GM12874 (cell line): ENCODE measurements around the gene BHLHA15.

Experiments
- CTCF ChIP-seq: IDR thresholded peaks from 2 replicates; pipeline ENCODE4 v1.5.1; 2011; ENCODE audit warnings: low read depth, mild to moderate bottlenecking, control low read depth, low read length, moderate library complexity; ENCODE audit not compliant: insufficient read depth

Gene BHLHA15

GRCh38 chr7:98211221-98211675, at the start of gene BHLHA15:
Gene BHLHA15 (plus strand): TSS chr7:98211439. CDS start chr7:98212310, 871 bp downstream.
- no peak for TF ChIP-seq CTCF

GRCh38 chr7:98162758-98163157, 48.5 kb upstream of the BHLHA15 start:
- no peak for TF ChIP-seq CTCF

DNA sequence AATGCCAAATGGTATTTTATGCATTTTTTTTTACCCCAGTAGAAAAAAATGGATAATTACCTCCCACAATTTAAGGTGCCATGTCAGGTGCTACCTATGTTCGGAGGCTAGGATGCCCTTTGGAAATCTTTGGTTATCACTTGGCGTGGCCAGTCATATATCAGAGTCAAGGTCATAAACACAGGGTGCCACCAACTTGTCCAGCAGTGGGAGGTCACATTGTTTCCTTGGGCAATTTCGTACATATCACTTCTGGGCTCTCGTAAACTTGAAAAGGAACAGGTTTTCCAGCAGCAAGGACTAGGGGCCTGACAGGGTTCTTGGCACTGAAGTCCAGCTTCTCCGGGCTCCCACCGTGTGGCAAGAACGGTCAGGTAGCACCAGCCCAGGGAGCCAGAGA, 48.0 kb upstream of the BHLHA15 start:
- TF ChIP-seq CTCF: no peak

DNA sequence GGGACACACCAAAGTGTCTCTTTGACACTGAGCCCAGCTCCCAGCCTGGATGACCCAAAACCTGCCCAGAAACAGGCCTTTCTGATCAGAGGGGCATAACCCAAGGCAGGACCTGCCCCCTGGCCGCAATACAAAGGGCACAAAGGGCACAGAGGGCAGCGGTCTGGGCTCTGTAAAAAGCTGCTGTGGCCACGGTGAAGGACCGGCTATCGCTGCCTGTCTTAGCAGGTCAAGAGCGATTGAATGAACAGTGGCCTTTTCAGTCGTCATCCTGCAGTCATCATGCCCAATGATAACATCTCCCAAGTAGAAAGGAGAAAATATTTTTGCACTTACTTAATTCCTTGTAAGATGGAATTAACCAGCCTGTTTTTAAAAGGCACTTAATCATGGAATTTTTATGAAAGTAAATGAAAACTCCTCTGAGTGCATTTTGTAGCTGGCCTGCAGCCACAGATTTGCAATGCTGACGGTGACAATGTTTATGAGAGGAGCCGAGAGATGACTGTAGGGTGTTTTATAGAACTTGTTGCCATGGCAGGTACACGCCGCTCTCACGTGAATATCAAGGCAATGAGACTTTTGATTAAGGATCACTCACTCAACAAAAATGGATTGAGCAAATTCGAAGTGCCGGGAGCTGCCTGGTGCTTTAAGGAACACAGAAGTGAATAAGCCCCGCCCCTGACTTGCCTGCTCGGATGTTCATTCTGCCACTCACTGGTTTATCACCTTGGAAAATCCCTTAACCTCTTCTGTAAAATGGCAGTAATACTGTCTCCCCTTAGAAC, 47.3 kb upstream of the BHLHA15 start:
- no peak for TF ChIP-seq CTCF

DNA sequence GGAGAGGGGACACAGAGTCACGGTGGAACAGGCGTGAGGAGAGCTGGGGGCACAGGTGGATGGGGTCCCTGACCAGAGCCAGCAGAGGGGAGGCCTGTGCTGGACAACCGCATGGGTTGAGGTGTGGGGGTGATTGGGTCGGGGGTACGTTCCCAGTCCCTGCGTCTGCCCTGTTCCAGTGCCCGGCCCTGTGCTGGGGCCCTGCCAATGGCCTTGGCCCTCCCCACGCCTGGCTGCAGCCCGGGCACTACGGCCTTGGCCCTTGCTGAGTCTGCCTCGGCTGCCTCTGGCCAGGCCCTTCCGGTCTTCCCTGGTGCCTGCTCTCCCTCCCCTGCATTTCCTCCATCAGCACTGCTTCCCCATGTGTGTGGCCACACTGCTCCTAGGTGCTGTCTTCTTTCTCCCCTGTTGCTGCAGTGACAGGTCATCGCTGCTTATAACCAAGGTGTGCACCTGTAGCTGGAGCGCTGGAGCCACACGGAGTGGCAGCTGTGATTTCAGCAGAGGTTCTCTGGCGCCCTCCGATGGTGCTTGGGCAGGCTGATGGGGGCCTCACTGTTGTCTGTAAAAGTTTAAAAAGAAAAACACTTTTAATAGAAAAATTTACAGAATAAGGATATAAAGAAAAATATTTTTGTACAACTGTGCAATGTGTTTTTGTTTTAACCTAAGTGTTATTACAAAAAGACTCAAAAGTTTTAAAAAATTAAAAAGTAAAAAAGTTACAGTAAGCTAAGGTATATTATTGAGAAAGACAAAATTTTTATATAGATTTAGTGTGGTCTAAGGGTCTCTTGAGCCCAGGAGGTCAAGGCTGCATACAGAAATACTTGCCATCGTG, 45.2 kb upstream of the BHLHA15 start:
- TF ChIP-seq CTCF: peak; percentile 70

DNA sequence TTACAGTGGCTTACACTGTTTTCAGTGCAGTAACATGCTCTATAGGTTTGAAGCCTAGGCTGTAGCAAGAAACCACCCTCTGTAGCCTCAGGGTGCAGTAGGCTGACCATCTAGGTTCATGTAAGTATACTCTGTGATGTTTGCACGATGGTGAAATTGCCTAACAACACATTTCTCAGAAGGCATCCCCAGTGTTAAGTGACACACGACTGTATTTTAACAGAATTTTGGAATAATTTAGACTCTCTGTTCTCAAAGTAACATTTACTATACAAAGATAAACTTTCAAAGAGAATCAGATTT, 44.6 kb upstream of the BHLHA15 start:
- TF ChIP-seq CTCF: no peak

DNA sequence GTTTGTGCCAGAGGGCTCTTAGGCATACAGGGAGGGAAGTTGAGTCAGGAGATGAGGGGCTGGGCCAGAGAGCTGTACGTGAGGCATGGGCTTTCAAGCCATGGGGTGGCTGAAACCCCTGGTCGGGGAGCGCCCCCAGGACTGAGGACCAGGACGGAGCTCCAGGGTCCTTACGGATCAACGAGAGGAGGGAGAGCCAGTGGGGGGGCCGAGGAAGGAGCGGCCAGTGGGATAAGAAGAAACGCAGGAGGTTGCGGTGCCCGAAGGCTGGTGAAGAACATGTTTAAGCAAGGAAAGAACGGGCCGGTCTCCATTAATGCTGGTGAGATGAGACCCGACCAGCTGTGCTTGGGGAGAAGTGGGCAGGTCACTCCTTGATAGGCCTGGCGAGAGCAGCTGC, 43.6 kb upstream of the BHLHA15 start:
- TF ChIP-seq CTCF: no peak
